NCI-H187 treated with DMSO at 0.1 percent for 48 hours (cell line): Measurements from ENCODE around the gene BAD.

Experiments
- DNase-seq: peaks from one replicate; lab custom pipeline; 2025; lab: John Stamatoyannopoulos, UW

Gene BAD

GRCh38 chr11:64275841-64276240, 8.6 kb downstream of the BAD start:
- DNase-seq: no peak

- DNase-seq: no peak
Measured at GRCh38 chr11:64275031-64275800, 9.2 kb downstream of the BAD start.

- DNase-seq: peak; percentile 97
Measured at GRCh38 chr11:64269540-64270220, 14.8 kb downstream of the BAD start.

DNA sequence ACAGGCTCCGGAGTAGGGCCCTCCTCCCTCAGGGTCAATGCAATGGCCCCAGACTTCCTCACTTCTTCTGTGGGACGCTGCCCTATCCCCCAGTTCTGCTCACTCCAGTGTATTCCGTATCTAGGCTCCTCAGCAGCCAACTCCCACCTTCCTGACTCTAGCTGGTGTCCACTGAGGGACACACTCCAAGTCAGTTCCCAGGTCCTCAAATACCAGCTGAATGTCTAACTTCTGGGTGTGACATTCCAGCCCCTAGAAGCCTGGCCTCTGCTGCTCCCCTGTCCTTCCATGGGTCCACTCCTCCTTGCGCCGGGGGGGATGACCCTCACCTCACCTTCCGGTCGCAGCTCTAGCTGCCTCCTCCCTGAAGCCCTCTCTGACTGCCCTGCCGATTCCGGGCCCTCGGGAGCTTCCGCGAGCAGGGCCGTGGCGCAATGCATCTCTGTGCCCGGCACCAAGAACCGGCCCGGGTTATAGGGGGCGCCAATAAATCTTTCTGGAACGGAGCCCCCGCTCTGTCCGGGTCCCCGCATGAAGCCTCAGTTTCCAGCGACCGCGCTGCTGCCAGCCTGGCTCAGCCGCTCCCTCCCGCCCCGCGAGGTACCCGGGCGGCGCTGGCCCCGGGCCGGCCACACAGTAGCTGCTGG, 15.4 kb downstream of the BAD start:
- no peak for DNase-seq

- no peak for DNase-seq
Measured at GRCh38 chr11:64268025-64268892, 16.2 kb downstream of the BAD start.

GRCh38 chr11:64267207-64267945, 17.1 kb downstream of the BAD start:
- DNase-seq: no peak

- DNase-seq: no peak
Measured at GRCh38 chr11:64266339-64266738, 18.1 kb downstream of the BAD start.

GRCh38 chr11:64265176-64266160, 19.0 kb downstream of the BAD start:
- no peak for DNase-seq

GRCh38 chr11:64264371-64264852, 20.1 kb downstream of the BAD start:
- no peak for DNase-seq

- DNase-seq: no peak
Measured at GRCh38 chr11:64263947-64264317, 20.5 kb downstream of the BAD start.

DNA sequence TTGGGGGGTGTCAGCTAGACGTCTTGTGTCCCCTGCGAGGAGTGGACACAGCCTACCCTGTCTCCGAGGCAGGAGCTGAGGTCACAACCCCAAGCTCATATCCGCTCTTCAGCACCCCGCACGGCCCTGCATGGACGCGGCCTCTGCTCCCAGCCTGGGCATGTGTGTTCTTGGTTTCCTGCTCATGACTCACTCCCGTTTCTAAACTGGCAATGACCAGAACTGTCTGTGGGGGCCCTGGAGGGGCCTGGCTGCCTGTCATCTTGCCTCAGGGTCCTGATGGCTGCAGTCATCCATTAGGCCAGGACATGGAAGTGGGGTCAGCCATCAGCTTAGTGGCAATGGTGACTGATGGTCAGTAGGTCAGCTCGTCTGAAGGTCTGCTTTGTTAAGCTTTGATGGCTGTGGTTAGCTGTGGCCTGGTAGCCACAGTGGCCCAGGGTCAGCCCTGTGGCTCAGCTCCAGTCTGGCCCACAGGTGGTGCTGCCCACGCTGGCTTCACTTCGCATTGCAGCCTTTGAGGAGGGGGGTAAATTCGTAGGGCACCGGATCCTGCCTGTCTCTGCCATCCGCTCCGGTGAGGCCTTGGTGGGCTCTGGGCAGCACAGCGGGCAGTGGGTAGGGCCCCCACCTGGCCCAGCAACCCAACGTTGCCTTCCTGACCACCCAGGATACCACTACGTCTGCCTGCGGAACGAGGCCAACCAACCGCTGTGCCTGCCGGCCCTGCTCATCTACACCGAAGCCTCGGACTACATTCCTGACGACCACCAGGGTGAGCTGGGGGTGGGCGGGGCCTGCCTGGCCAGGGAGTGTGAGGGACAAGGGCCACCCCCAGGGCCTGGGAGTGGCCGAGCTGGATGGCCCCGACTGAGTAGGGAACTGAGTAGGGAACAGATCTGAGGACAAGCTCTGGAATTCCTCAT, 21.2 kb downstream of the BAD start:
- DNase-seq: no peak

DNA sequence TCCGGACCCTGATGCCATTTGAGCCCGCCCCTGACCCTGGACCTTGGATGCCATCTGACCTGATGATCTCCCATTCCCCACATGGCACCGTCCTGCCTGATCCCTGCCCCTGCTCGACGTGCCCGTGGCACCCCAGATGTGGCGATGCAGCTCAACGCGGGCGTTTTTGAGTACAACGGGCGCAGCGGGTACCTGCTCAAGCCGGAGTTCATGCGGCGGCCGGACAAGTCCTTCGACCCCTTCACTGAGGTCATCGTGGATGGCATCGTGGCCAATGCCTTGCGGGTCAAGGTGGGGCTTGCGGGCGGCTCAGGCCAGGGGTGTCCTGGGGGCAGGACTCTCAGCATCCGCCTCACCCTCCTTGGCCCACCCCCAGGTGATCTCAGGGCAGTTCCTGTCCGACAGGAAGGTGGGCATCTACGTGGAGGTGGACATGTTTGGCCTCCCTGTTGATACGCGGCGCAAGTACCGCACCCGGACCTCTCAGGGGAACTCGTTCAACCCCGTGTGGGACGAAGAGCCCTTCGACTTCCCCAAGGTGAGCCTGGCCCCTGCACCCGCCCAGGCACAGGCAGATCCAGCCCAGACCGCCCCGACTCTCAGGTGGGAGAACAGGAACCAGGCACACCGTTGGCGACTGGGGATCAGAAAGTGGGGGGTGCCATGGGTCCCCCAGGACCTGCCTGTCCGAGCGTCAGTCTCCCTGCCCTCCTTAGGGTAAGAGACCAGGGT, 22.0 kb downstream of the BAD start:
- DNase-seq: no peak

- DNase-seq: no peak
Measured at GRCh38 chr11:64261556-64262080, 22.8 kb downstream of the BAD start.

DNA sequence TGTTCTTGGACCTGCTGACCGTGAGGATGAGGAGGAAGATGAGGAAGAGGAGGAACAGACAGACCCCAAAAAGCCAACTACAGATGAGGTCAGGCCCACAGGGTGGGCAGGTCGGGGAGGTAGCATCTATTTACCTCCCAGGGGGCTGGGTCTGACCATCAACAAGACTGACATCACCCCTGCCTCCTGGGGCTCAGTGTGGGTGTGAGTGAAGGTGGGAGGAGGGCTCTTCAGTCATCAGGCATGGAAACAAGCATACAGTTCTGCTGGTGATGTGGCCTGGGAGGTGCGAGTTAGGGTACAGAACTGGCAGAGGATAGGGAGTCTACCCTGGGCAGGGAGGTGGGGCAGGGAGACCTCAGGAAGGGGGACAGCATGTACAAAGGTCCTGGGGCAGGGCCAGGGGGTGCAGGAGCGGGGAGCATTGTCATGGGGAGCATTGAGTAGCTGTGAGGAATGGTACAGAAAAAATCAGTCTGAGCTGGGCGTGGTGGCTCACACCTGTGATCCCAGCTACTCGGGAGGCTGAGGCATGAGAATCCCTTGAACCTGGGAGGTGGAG, 24.2 kb downstream of the BAD start:
- no peak for DNase-seq

DNA sequence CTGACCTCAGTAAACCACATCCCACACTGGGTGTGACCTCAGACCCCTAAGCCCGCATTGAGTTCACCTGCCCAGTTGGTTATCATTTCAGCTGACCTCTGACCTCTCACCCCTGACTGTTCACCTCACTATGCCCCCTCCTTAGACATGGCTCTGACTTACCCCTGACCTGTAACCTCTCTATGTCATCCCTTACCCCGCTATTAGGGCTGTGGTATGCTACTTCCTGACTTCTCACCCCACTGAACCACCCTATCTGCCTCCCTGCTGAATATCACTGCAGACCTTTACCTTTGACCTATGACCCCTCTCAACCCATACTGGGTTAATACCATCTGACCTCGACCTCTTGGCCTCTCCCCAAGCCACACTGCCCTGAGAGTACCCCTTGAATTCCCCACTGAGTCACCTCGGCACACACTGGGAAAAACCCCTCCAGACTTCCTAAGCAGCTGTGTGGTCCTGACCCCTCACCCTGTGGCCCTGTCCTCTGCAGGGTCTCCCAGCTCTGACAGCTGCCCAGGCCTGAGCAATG, 24.9 kb downstream of the BAD start:
- DNase-seq: no peak

GRCh38 chr11:64258946-64259532, 25.4 kb downstream of the BAD start:
- DNase-seq: no peak

DNA sequence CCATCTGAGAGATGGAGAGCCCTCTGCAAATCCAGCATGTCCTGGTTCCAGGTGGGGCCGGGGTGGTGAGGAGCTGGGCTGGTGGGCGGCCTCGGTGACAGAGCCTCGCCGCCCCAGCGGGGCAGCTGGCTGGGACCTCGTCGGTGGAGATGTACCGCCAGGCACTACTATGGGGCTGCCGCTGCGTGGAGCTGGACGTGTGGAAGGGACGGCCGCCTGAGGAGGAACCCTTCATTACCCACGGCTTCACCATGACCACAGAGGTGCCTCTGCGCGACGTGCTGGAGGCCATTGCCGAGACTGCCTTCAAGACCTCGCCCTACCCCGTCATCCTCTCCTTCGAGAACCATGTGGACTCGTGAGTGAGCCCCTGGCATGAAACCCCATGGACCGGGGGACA, 26.1 kb downstream of the BAD start:
- no peak for DNase-seq
